Endometrium (tissue), 2 donors: ENCODE data around the gene ENAH.

Experiments used
- FAIRE-seq: peaks from 2 replicates; lab custom pipeline; 2012; peaks lifted over from hg19 to GRCh38; lab: Jason Lieb, UNC
- donor health status: control.
- donor health status: control.

Gene ENAH

DNA sequence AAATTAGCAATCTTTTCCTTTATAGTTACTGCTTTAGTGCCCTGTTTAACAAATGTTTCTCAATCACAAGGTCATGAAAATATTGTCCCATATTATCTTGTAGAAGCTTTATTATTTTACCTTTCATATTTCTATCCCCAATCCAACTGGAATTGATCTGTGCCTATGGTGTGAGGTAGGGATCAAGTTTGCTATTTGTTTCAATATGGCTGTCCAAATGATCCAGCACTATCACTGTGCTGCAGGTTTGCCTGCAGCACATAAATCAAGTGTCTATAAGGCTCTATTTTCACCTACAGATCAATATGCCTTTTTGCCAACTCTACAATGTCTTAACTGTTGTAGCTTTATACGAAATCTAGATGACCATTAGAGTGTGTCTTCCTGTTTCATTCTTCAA lies 96.2 kb downstream of the ENAH start:
- no peak for FAIRE-seq

DNA sequence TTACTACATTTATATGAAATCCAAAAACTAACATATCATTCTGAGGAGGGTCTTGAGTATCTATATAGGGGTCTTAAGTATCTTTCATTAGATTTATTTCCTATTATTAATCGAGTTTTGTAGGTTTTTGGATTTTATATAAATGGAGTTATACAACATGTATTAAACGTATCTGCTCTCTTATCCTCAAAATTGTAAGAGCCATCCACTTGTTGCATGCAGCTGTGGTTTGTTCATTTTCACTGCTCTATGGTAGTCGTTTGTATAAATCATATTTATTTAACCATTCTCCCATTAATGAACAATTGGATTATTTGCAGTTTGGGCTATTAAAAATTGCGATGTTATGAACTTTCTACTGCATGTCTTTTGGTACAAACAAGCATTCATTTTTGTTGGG lies 97.1 kb downstream of the ENAH start:
- FAIRE-seq = peak; percentile 31

DNA sequence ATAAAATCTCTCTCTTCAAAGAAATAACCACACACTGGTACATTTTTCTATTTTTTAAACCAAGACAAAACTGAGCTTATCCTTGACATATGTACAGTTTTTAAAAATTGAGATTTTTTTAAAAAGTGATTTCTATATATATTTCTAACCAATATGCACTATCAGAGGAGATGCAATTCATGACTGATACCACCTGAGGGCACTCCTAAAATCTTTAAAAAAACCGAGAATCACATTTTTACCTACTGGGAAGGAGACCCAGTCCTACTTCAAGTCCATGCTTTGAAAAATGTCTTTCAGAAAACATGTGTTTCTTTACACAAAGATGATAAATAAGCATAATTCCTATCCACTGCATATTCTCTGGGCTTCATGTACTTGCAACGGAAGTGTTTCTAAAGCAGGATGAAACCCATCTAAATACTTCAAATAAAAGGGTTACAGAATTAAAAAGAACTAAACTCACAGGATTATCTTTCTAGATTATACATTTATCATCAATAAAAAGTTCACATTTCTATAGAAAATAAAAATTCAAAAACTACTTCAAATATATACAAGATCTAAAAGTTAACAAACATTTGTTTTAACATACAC lies 98.6 kb downstream of the ENAH start:
- FAIRE-seq = peak; percentile 94

DNA sequence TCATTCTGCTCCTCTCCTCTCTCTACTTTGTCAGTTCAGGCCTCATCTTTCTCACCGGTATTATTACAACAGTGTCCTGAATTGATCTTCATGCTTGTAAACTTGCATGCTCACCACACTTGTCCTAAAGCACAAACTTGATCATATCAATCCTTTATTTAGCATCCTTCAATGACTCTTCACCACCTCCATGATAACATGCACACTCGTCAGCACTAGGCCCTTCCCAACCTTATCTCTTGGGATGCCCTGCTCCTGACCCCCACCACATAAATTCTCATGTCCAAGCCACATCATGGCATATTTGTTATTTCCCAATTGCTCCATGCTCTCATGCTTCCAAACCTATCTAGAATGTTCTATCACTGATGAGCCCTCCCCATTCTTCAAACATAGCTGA lies 103.1 kb downstream of the ENAH start:
- no peak for FAIRE-seq

DNA sequence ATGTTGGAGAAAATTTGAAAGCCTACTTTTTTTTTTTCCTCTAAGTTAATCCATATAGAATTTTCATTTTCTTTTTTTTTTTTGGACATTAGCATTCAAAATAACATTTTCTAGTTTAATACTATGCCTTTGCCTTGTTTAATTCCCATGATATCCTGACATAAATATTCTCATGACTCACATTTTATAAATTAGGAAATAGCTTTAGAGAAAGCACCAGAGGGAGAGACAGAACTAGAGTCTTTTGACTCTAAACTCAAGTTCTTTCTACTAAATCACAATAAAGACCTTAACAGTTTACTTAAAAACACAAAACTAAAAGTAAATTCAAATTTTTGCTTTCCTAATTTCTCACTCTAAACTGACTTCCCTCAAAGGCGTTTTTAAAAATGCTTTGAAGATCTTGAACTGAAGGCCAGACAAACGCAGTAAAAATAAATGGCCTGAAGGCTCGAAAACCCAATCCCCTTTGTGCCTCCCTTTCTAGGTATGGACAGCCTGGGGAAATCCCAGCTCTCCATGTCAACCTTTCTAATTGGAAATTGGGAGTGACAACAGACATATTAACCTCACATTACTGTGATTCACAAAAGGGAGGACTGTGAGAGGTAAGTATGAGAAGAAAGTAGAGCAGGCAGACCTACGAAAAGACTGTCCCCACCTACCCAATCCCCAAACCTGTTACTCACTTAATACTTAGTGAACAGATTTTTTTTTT lies 104.6 kb downstream of the ENAH start:
- FAIRE-seq = no peak

DNA sequence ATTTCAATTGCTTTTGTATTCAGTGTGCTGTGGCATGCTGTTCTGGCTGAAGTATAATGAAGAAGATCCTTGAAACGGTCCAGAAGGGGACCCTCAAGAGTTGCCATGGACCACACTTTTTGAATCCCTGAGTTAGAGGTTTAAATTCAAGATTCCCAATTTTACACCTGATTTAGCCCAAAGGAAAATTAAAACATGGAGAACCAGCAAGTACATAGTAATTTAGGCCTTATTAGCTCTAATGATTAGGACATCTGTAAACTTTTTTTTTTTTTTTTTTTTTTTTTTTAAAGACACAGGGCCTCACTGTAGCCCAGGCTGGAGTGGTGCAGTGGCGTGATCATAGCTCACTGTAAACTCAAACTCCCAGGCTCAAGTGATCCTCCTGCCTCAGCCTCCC lies 107.3 kb downstream of the ENAH start:
- no peak for FAIRE-seq

DNA sequence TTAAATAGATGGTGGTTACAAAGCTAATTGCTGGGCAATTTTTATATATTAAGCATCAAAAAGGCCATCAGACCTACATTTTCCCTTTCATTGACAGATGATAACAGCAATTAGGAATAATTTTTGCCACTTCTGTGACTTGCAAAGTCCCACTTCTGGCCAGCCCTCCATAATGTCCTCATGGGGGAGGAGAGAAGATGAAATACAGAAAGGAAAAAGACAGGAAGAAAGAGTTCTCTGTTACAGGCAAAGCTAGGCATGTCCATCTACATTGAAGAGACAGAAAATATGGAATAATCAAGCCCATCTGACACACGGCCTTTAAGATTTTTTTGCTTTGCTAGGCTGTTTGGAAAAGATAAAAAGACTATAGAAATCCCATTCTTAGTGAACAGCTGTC lies 108.0 kb downstream of the ENAH start:
- no peak for FAIRE-seq

DNA sequence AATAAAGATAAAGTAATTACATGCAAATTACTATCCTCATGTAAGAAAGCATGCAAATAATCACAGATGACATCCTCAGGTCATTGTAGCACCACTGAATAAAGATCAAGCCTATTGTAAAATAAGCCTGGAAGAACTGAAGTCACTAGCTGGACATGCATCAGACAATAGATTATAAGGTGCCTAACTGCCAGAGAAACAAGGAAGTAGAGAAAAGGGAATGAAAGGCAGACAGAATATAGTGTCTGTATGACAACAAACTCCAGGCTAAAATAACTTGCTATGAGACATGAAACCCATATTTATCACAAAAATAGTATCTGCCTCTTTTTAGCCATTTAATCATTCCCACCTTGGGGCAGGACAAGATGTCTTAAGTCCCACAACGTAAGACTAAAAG lies 108.7 kb downstream of the ENAH start:
- no peak for FAIRE-seq

DNA sequence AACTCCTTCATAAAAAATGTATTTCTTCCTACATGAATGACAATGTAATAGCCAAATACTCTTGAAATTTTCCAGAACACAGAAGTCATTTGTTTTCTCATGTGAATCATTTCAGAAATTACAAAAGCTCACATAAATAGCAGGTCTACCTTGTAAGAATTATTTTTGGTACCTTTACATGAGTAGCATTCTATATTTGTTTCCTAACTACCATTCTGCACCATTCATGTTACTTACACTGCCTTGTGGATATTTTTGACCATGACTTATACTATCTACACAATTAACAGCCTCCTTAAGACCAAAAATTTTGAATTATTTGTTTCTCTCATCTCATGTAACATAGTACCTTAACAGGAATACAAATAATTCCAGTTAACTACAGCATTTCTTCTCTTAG lies 109.6 kb downstream of the ENAH start:
- no peak for FAIRE-seq

DNA sequence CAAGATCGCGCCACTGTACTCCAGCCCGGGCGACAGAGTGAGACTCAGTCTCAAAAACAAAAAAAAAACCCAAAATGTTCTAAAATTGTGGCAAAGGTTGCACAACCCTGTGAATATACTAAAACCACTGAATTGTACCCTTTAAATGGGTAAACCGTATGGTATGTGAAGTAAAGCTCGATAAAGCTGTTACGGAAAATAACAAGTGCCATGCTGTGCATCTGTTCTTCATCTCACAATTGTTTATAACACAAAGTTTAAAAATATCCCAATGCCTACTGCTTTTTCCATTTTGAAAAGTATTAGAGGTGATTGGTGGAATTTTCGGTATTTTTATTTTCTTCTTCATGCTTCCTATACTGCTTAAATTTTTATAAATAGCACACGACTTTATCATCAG lies 111.5 kb downstream of the ENAH start:
- FAIRE-seq = no peak

DNA sequence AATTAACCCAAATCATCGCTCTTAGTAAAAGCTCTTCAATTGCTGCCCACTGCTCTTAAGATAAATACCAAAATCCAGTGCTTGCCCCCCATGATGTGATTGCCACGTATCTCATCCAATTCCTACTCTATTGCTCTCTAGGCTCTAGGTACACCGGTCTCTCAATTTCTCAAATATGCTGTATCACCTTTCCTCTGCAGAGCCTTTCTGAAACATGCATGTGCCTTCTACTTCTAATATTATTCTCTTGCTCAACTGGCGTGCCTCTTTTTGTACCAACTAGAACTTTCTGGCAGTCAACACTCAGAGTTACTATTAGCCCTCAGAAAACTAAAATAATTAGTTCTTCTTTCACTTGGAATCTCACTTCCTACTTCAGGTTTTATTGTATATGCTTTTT lies 113.3 kb downstream of the ENAH start:
- FAIRE-seq = no peak

DNA sequence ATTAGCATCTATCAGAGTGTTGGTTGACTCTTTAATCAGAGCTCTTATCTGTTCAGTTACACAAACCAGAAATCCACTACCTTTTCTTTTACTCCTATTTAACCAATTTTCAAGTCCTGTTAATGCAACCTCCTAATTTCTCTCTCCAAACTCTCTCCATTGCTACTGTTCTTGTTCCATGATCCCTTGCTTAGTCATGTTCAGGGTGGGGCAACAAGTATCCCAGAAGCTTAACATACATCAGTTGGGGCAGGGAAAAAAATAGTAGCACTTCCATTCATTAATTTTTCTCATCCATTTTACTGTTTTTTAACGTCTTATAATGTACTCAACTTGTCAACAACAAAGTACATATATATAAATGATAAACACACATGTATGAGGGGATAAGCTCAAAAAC lies 113.9 kb downstream of the ENAH start:
- no peak for FAIRE-seq

DNA sequence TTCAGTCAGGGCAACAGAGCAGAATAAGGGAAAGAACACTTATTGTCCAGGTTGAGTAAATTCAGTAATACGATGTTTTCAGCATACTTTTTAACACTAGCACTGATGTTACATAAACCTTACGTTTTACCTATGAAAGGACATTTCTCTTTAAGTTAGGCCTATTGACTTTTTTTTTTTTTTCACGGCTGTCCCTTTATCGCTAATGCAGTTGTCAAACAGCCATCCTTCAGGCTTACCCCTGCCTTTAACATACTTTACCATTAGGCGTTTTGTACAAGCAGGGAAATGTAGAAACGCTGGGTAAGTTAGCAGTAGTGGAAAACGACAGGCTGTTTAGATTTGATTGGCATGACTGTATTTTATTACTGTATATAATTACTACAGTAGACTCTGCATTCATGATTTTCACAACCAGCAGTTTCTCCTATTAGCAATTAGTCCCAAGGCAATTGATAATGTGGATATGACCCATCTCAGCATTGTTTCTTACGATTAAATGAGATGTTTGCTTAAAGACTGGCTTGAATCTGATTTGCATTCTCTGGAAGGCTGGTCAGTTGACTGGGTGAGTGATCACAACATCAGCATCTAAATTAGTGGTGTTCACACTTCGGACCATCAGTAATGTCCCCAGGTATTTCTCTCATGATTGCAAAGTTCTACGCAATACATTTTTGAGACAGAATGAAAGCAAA lies 115.2 kb downstream of the ENAH start:
- FAIRE-seq = no peak

DNA sequence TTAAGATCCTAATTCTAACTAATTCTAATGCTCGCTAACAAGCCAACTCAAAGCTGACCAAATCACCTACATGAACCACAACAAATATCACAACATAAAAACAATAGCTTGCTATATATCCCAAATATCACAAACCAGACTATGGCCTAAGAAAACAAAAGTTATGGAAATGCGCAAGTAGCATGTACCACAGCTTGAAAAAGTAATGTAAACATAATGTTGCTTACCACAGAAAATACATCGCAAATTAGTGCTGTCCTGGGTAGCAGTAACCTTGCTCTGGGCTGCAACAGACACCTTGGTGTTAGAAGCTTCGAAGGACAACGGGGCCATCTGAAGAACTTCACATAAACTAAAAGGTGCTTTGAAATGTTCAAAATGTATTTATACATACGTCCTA lies 117.6 kb downstream of the ENAH start:
- no peak for FAIRE-seq

DNA sequence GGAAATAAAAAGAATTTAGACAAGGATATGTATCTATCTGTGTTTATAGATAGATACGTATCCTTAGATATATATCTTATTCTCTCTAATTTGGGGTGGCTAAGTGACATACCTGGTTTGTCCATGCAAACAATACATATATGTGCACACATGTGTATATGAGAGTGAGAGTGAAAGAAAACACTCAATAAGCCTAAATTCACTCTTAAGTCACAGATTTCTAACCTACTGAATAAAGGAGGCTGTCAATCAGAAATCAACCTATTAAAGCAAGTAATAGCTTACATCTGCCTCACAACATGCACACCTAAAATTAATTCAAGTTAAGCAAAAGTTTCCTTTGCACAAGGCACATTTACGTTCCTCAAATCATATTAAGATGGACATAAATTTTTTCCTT lies 118.2 kb downstream of the ENAH start:
- FAIRE-seq = no peak

DNA sequence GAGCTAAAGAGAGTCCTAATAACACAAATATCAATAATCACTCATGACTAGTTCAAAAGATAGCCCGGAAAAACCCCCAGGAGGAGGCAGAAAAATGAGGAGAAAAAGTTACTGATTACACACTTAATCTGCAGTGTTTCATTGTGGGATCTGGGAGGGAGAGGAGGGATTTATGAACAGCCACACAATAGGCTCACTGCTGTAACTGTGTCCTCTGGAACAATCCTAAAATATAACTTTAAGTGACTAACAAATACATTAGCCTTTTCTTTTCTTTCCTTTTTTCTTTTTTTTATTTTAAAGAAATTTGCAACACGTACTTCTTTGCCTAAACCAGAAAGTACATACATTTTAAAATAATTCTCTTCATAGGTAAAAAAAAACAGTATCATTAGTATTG lies 118.8 kb downstream of the ENAH start:
- FAIRE-seq = no peak

DNA sequence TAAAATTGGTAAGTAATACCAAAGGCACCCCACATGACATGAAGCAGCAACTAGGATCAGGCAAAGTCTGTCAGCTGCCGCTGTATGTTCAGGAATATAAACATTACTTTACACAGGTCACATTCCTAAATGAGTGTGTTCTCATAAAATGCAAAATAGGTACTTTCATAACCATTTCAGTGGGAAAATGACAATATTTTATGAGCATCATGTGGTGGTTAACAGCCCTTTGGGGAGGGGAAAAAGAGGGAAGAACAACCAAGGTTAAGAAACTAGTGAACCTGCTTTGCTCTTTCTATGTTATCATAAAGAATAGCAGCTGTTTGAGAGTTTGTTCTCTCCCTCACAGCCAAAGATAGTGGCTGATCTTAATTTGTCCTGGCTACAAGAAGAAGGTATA lies 119.7 kb downstream of the ENAH start:
- no peak for FAIRE-seq

DNA sequence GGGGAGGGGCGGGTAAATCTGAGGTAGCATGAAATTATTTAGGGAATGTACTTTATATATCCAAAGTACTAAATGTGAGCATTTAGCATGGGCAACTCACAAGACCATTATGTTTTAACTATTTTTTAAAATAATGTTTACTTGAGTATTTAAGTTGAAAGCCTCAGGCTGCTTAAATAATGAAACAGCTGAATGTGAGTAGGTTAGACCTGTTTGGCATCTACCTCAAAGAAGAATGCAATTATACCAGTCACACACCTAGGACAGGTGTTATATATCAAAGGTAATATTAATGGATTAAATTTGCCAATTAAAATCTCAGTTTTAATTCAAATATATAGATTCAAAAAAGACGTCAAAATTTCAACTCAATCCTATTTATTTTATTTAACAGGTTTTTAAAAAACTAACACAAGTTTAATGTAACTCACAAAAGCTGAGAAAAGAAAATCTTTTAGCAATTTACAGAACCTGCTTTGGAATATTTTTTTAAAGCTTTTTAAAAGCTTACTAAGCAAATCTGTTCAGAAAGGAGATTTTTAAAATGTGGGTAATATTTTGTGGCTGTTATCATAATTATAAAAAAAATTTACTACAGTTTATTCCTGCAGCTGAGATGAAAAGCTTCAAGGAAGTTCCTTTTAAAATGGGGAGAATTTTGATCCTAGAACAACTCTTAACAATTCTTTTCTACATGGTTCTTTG lies 120.5 kb downstream of the ENAH start:
- FAIRE-seq = peak; percentile 46

DNA sequence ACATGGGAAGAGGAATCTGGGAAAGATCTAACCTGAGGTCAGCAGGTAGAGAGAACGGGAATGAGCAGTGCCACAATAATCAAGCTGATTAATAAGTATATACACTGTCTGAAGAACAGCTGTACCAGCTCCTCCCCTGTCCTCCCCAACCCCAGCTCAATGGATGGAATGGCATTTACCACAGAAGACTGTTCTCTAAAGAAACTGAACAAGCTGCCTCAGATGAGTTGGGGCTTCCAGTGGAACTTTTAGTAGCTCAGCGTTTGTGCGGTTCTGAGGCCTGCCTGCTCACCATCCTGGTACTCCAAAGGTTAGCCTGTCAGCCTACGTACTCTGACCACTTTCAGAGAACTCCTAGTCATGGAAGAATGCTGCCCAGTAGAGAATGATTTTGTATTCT lies 123.2 kb downstream of the ENAH start:
- no peak for FAIRE-seq

DNA sequence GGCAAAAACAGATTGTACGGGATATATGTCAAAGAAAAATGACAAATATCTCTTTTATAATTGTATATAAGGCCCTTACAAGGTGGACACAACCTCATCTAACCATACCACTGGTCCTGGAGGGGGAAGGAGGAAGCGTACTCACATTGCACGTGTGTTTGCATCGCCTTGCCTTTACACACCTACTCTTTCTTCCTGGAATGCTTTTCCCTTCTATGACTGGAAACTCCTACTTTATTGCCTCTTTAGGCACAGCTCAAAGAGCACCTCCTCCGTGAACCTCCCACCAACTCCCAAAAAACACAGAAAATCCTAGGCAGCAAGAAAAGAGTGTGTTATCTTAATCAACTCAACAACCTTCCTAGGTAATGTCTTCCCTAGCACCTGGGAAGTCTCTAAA lies 125.3 kb downstream of the ENAH start:
- FAIRE-seq = no peak

DNA sequence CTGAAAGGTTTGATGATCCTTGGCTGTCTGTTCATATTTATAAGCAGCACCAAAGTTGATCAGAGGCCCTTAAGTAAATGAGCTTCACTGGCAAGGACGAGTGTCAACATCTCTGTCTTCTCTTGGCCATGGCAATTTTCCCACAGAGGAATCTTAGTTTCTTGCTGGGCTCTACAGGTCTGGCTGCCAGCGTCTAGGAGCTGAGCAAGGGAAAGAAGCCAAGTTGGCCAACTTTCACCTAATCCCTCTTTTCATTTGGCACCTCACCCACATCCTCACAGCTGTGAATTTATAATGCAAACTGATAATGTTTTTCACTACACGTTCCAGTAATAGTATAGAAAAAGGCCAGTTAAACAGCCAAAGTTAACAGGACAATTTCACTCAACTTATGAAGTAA lies 126.0 kb downstream of the ENAH start:
- FAIRE-seq = no peak

DNA sequence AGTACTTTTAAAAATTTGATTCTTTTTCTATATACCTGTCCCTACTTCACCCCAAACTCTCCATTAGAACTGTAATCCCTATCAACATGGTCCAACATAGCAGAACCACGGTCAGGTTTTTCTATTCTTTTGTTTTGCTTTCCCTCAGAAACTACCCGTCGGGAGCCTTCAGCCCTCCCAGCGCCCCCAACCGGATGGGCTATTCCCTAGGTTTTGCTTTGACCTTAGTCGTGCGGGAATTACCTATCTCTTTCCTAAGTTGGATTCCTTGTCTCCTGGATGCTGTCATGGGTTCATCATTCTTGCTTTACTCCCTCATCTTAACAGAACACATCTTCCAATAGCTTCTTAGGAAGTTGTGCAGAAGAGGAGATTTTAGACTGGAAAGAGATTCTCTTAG lies 127.5 kb downstream of the ENAH start:
- FAIRE-seq = no peak

DNA sequence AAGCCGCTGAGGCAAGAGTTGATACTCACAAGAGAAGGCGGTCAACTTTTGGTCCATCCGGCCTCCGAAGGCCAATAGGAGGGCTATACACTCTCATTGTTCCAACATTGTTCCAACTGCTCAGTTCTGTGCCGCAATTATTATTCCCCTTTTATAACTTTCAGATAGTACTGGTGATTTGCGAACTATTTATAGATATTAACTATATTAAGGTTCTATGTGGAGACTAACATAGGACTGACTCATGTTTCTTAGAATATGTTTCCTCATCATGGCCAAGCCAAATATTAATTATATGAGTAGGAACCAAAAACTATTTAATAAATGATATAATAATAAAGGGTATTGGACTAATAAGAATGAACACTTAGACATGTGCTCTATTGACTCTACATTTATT lies 128.4 kb downstream of the ENAH start:
- FAIRE-seq = peak; percentile 12
